ENCODE data around the gene PHTF2. TPM values are rescaled to one million over a fixed set of nuclear protein-coding genes. Genes with fewer than 3 reads are reported as not detected.

Gene PHTF2
- total and polyA plus RNA-seq, 2 of the 4 experiments (the other 2 are of a cell fraction): 28.3 to 69.9 TPM

DNA sequence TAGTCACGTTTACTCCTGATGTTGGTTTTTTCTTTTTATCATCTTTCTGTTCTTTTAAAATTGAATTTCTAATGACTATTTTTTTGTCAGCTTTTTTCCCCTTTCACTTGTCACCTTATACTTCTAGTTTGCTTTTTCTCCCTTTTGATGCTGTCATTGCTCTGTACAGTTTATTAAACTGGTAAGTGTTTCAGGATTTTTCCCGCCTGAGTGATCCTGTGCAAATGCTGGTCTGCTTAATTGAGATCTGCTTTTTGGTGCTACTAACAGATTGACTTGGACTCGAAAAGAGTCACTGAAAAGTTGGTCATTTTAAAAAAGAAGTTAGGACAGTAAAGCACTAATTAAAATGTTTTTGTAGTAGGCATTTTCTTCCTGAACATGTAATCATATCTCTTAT, 95.2 kb downstream of the PHTF2 start:
- H2BK120ac ChIP-seq (ENCODE audit: low read depth, low read length): no peak overlapping the region
- no peak overlapping the region for H2AFZ ChIP-seq (replicated peaks; ENCODE audit: low read length, poor library complexity)
- no peak overlapping the region for H3K27ac ChIP-seq (ENCODE audit: insufficient read depth, low read length)
- no peak overlapping the region for H4K91ac ChIP-seq (ENCODE audit: insufficient read depth, low read depth, low read length)
- no peak overlapping the region for H3K18ac ChIP-seq (ENCODE audit: low read depth, low read length)
- no peak overlapping the region for H3K4me3 ChIP-seq (ENCODE audit: insufficient read depth, low read depth, low read length)
- H3K4me2 ChIP-seq (ENCODE audit: low read depth, low read length): no peak overlapping the region
- no peak overlapping the region for H2BK20ac ChIP-seq (ENCODE audit: low read depth, low read length)
- intact Hi-C loops (cut with micrococcal nuclease) (no loop called here), dilution Hi-C loops (cut with HindIII; ENCODE audit: low sequenced_read_pairs, unreplicated experiment) (no loop called here), in situ Hi-C loops (cut with MboI; ENCODE audit: low sequenced_read_pairs) (no loop called here)
- no peak overlapping the region for H2BK5ac ChIP-seq (ENCODE audit: low read depth, low read length, poor library complexity, severe bottlenecking)
- ChIA-PET POLR2A (ENCODE audit: unreplicated experiment) (no interaction called here), CTCF (no interaction called here)
- no peak overlapping the region for H4K8ac ChIP-seq (ENCODE audit: low read depth in 2 of 2, low read length in 2 of 2)
- H3K23ac ChIP-seq (ENCODE audit: low read depth, low read length): no peak overlapping the region
- no peak overlapping the region for H2AK5ac ChIP-seq (ENCODE audit: low read depth, low read length)
- H3K56ac ChIP-seq (ENCODE audit: extremely low read depth, insufficient read depth, low read length): no peak overlapping the region
- no peaks in the 10 kb centered on the region for H3K36me3 ChIP-seq (ENCODE audit: control insufficient read depth, insufficient read depth, low read length)
- no peak overlapping the region for H2AK9ac ChIP-seq (replicated peaks; ENCODE audit: low read depth, low read length, poor library complexity)
- no TSS peak for BruUV-seq (replicated peaks)
- no peaks in the 10 kb centered on the region for H3K27me3 ChIP-seq (ENCODE audit: control insufficient read depth, insufficient read depth, low read length)
- H3K9me3 ChIP-seq (ENCODE audit: control insufficient read depth, insufficient read depth, low read length): no peaks in the 10 kb centered on the region
- H2BK15ac ChIP-seq (ENCODE audit: low read depth, low read length): no peak overlapping the region
- 80% methylated on average over 1 of the region's 3 CpGs; no CpG with 5 or more reads in 1 of the 2 experiments for WGBS, 2 experiments (ENCODE audit: extremely low coverage in 2 of 2, insufficient read length in 1 of 2)
- TF ChIP-seq MAZ (IDR thresholded peaks at IDR 0.05; ENCODE audit: borderline replicate concordance, low read depth, low read length): no peak
- no peak for TF ChIP-seq NFE2L2 (IDR thresholded peaks at IDR 0.05; ENCODE audit: low read depth, low read length)
- TF ChIP-seq RCOR1 (IDR thresholded peaks at IDR 0.05; ENCODE audit: insufficient replicate concordance, low read length): no peak
- no peak for TF ChIP-seq CTCF (conservative IDR thresholded peaks at IDR 0.05; ENCODE audit: low read depth, low read length)
- TF ChIP-seq POLR2A (IDR thresholded peaks at IDR 0.05; ENCODE audit: low read depth, low read length): no peak
- TF ChIP-seq FOS (IDR thresholded peaks at IDR 0.05; ENCODE audit: low read depth, low read length): no peak
- no peak for TF ChIP-seq MXI1 (IDR thresholded peaks at IDR 0.05; ENCODE audit: borderline replicate concordance, low read depth, low read length)
- no peak for TF ChIP-seq CHD1 (IDR thresholded peaks at IDR 0.05; ENCODE audit: low read depth, low read length)
- TF ChIP-seq RAD21 (IDR thresholded peaks at IDR 0.05; ENCODE audit: low read length): no peak
- TF ChIP-seq BHLHE40 (IDR thresholded peaks at IDR 0.05; ENCODE audit: low read depth, low read length): no peak
- no peak for TF ChIP-seq SMC3 (IDR thresholded peaks at IDR 0.05; ENCODE audit: low read depth, low read length)
- no peak for TF ChIP-seq CEBPB (IDR thresholded peaks at IDR 0.05; ENCODE audit: low read depth, low read length)
- TF ChIP-seq MAFK (IDR thresholded peaks at IDR 0.05; ENCODE audit: low read depth, low read length): no peak
- TF ChIP-seq, protein P1, sequence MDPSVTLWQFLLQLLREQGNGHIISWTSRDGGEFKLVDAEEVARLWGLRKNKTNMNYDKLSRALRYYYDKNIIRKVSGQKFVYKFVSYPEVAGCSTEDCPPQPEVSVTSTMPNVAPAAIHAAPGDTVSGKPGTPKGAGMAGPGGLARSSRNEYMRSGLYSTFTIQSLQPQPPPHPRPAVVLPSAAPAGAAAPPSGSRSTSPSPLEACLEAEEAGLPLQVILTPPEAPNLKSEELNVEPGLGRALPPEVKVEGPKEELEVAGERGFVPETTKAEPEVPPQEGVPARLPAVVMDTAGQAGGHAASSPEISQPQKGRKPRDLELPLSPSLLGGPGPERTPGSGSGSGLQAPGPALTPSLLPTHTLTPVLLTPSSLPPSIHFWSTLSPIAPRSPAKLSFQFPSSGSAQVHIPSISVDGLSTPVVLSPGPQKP (IDR thresholded peaks at IDR 0.05; ENCODE audit: borderline replicate concordance, low read depth, low read length): no peak
- no peak for TF ChIP-seq RFX5 (IDR thresholded peaks at IDR 0.05; ENCODE audit: low read depth, low read length)
- TF ChIP-seq, protein P2, sequence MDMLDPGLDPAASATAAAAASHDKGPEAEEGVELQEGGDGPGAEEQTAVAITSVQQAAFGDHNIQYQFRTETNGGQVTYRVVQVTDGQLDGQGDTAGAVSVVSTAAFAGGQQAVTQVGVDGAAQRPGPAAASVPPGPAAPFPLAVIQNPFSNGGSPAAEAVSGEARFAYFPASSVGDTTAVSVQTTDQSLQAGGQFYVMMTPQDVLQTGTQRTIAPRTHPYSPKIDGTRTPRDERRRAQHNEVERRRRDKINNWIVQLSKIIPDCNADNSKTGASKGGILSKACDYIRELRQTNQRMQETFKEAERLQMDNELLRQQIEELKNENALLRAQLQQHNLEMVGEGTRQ (IDR thresholded peaks at IDR 0.05; ENCODE audit: low read depth, low read length): no peak
- no peaks in the 10 kb centered on the region for H3K4me1 ChIP-seq (ENCODE audit: control insufficient read depth, insufficient read depth, low read length)
- no peaks in the 10 kb centered on the region for H4K20me1 ChIP-seq (ENCODE audit: insufficient read depth, low read length)
- no peaks in the 10 kb centered on the region for H3K9me1 ChIP-seq (ENCODE audit: insufficient read depth, low read length)
- DNase-seq (no peak), ATAC-seq (ENCODE audit: low read depth) (no peak)
- H3K14ac ChIP-seq (replicated peaks; ENCODE audit: low read depth, low read length): no peak overlapping the region
- H3K9ac ChIP-seq (ENCODE audit: low read depth, low read length): no peak overlapping the region
- H4K5ac ChIP-seq (ENCODE audit: low read depth, low read length): no peak overlapping the region
- no peak overlapping the region for H3K4ac ChIP-seq (ENCODE audit: low read depth, low read length)
- peaks cover 4 to 21% of the 10 kb centered on the region in 2 experiments for H3K79me1 ChIP-seq (ENCODE audit: low read depth in 1 of 2, low read length in 2 of 2)

Measured in IMR-90 (cell line).